ENCODE data around the gene RRP1B.
A peak's percentile ranks its signal among the peaks of the same experiment; 100 is the strongest.
"Not testable (repeated sequence)": the region's sequence is repeated elsewhere in the genome, so short reads cannot be mapped to it uniquely, and the experiment has no call there.

Gene RRP1B

DNA sequence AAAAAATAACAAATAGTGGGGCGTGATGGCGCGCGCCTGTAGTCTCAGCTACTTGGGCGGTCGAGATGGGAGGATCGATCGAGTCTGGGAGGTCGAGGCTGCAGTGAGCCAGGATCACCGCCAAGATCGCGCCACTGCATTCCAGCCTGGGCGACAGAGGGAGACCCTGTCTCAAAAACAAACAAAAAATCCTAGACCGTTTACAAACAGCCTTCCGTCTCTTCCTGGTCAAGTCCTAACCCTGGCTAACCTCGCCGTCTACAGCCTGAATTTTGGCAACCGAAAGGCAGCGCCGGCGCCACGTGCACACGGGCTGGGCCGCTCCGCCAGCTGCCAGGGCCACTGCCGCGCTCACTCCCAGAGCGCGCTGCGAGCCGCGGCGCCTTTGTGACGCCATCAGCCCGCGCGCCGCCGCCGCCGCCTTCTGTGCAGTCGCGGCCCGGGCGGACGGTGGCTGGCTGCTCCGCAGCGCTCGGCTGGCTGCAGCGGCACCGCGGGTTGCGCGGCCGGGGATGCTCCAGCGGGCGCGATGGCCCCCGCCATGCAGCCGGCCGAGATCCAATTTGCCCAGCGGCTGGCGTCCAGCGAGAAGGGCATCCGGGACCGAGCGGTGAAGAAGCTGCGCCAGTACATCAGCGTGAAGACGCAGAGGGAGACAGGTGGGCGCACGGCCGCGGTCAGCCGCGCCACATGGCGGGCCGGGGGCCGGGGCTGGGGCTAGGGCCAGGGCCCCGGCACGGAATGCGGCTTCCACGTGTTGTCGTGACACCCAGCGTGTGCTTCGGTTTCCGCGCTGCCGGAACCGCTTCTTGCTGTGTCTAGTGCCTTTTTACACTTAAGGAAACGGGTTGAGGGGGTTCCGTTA lies at the start of gene RRP1B, which contains the start of gene HSF2BP:
TSS of gene RRP1B (plus strand) at position 425 of the 865 bp plus-strand sequence. CDS start at position 530, 105 bp downstream.
TSS of gene HSF2BP (minus strand) at position 353 of the 865 bp plus-strand sequence. CDS start 1,392 bp downstream, outside the sequence.
- peak; percentile 62 to 72 for DNase-seq (ENCODE audit: low read depth in 1 of 2, low spot score in 1 of 2)

DNA sequence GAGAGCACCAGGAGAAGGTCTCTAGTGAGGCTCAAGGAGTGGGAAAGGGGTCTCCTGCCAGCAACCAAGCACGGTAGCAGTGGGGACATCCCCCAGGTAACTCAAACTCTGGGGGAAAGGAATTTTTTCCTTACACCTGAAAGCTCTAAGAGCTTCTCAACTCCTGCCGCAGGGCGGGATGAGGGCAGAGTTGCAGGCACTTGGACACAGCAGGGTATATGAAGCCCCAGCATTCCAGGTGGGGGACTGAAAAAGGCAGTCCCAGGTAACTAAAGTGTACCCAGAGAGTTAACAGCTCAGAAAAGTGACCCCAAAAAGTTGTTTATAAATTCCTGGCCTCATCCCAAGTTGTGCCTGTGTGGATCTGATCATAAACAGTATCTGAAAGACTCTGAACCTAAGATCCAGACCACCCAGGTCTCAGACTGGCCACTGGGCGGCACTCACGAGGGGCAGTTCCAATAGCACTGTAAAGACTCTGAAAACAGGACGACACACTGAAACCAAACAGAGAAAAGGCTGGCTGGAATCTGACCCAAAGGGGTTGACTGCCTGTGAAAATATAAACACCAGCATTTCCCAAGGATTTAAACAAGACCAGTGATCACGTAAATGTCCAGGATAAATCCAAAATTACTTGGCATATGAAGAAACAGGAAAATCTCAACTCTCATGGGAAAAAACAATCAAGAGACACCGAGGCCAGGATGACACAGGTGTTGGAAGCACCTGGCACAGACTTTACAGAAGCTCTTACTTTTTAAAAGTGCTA lies 47.6 kb upstream of the RRP1B start:
- DNase-seq (ENCODE audit: low read depth in 1 of 2, low spot score in 1 of 2), result no peak

- no peak for DNase-seq (ENCODE audit: low read depth in 1 of 2, low spot score in 1 of 2)
Observed at GRCh38 chr21:43613755-43614638, 45.4 kb upstream of the RRP1B start.

DNA sequence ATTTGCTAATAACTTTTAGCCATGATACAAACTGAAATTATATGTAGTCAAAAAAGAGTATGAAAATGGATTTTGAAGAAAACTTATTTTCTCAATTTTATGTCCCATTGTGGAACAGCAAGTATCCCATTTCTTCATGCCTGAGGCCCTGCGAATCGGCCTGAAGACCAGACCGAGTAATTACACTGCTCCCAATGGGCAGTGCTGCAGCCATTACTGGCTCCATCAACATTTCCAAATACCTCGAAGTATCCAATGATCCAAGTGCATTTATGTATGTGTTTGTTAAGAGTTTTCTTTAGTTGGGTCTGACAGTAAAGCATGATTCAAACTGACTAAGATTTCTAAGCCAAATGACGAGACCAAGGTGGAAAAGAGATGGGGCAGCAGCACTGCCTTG lies 44.5 kb upstream of the RRP1B start:
- no peak for DNase-seq (ENCODE audit: low read depth in 1 of 2, low spot score in 1 of 2)

DNA sequence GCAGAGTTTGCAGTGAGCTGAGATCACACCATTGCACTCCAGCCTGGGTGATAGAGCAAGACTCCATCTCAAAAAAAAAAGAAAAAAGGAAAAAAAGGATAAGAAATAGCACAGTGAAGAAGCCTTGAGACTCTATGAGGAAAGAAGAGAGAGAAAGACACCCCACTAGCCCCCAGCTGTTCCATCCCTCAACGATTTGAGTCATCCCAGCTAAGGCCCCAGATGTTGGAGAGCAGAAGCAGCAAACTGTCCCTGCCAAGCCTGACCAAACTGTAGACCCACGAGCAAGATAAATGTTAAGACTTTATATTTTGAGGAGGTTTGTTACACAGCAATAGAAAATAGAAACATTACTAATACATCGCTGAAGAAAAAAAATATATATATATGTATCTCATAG lies 42.5 kb upstream of the RRP1B start:
- DNase-seq (ENCODE audit: low read depth in 1 of 2, low spot score in 1 of 2), result not testable (repeated sequence)

DNA sequence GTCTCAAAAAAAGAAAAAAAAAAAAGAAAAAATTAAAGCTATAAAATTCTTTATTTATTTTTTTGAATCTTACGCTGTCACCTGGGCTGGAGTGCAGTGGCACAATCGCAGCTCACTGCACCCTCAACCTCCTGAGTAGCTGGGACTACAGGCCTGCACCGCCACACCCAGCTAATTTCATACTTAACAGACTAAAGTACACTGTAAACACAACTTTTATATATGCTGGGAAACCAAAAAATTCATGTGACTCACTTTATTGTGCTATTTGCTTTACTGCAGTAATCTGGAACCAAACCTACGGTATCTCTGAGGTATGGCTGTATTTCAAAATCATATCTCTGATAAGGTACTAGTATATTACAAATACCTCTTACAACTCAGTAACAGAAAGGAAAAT lies 40.4 kb upstream of the RRP1B start:
- no peak for DNase-seq (ENCODE audit: low read depth in 1 of 2, low spot score in 1 of 2)

GRCh38 chr21:43619344-43619743 lies 40.0 kb upstream of the RRP1B start:
- DNase-seq (ENCODE audit: low read depth in 1 of 2, low spot score in 1 of 2), result no peak

DNA sequence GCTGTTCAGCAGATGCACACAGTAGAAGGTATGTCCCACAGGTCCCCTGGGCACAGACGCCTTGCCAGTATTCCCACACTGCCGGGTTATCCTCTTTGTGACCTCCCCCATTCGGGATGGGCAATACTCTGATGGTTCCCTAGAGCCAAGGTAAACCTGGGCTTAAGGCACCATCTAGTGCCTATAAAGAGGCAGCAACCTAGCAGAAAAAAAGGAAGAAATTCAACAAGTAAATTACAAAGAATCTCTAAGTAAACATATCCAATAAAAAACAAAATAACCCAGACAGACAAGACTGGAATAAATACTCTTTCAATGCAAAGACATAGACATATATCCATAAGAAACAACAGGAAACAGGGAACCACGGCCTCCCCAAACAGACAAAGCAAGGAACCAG lies 39.5 kb upstream of the RRP1B start:
- no peak for DNase-seq (ENCODE audit: low read depth in 1 of 2, low spot score in 1 of 2)

DNA sequence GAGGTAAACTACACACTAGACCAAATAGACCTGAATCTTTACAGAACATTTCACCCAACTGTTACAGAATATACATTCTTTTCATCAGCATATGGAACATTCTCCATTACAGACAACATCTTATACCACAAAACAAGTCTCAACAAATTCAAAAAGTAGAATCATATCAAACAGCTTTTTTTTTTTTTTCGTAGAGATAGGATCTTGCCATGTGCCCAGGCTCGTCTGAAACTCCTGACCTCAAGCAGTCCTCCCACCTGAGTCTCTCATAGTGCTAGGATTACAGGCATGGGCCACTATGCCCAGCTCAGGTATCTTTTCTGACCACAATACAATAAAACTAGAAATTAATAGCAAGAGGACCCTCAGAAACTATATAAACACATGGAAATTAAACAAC lies 36.6 kb upstream of the RRP1B start:
- no peak for DNase-seq (ENCODE audit: low read depth in 1 of 2, low spot score in 1 of 2)

DNA sequence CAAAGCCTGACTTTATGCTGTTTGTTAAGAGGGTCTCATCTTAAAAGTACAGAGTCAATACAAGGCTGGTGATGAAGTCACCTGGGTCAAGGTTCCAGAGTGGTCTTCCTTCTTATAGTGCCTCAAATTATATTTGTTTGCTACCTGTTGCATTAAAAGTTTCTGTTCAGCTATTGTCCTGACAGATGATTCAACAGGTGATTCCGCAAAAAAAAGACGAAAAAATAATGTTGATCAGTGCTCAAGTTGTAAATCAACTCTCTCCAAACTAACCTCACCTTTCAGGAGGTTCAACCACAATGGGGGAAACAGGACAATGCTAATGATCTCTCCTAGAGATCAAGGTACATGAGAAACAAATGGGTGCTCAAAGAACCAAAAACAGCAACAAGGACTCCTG lies 35.8 kb upstream of the RRP1B start:
- no peak for DNase-seq (ENCODE audit: low read depth in 1 of 2, low spot score in 1 of 2)

DNA sequence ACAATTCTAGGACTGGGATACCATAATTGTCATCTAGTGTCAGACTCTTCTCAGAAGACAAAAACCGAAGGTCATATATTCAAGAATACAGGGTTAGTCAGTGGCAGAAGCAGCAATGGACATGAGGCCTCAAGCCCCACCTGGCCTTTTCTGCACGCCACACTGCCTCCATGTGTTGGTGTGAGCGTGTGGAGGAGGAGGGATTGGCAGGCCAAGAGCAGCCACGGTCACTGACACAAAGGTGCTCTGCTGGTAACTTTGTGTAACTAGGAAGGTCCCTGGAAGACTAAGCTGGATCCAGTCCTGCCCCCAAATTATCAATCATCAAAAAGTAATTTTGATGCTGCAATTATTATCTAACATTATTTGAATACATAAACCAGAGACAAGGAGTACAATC lies 35.0 kb upstream of the RRP1B start:
- no peak for DNase-seq (ENCODE audit: low read depth in 1 of 2, low spot score in 1 of 2)

- DNase-seq (ENCODE audit: low read depth in 1 of 2, low spot score in 1 of 2), result no peak
Observed at GRCh38 chr21:43626390-43626789, 33.0 kb upstream of the RRP1B start.

DNA sequence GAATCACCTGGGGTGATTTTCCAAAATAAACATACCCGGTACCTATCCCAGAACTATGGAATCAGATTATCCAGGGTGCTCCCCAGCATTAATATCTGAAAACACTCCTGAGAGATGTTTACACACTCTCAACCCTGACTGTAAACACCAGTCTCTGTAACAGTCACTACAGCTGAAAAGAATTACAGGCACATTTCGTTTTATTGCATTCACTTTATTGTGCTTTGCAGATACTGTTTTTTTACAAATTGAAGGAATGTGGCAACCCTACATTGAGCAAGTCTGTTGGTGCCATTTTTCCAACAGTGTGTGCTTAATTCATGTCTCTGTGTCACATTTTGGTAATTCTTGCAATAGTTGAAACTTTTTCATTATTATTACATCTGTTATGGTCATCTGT lies 31.8 kb upstream of the RRP1B start:
- DNase-seq (ENCODE audit: low read depth in 1 of 2, low spot score in 1 of 2), result no peak

DNA sequence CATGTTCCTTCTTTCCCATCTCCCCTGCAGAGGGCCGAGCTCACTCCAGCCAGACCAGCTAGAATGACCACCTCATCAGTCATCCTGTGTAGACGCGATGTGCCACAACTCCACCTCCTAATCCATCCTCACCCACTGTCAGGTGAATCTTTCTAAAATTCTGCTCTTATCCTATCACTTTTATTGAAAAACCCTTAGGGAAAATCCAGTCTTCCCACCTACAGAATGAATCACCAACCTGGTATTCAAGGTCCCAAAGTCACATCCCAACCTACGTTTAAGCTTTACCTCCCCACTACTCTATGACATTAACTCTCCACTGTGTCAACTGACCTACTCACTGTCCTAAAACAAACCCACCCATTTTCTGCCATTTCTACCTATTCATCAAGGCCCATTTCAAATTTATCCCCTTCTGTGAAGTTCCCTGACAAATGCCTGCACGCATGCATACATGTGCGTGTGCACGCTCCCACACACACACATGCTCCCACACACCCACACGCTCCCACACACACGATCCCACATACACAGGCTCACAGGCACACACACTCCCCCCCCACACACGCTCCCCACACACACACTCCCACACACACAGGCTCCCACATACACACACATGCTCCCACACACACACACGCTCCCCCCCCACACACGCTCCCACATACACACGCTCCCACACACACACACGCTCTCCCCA lies 27.8 kb upstream of the RRP1B start:
- no peak for DNase-seq (ENCODE audit: low read depth in 1 of 2, low spot score in 1 of 2)

DNA sequence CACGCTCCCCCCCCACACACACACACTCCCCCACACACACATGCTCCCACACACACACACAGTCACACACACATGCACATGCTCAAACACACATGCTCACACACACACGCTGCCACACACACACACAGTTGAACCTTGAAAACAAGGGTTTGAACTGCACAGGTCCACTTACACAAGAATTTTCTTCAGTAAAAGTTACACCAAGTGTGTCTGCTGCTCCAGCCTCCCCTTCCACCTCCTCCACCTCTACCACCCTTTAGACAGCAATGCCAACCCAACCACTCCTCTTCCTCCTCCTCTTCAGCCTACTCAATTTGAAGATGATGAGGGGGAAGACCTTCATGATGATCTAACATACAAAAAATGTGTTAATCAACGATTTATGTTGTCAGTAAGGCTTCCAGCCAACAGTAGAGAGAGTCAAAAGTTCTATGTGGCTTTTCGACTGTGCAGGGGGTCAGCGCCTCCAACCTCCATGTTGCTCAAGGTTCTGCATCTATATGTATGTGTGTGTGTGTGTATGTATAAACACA lies 26.9 kb upstream of the RRP1B start:
- no peak for DNase-seq (ENCODE audit: low read depth in 1 of 2, low spot score in 1 of 2)

- DNase-seq (ENCODE audit: low read depth in 1 of 2, low spot score in 1 of 2), result no peak
Observed at GRCh38 chr21:43634618-43635017, 24.7 kb upstream of the RRP1B start.

GRCh38 chr21:43635436-43635835 lies 23.9 kb upstream of the RRP1B start:
- DNase-seq (ENCODE audit: low read depth in 1 of 2, low spot score in 1 of 2), result no peak

- no peak for DNase-seq (ENCODE audit: low read depth in 1 of 2, low spot score in 1 of 2)
Observed at GRCh38 chr21:43637530-43638158, 21.7 kb upstream of the RRP1B start.

DNA sequence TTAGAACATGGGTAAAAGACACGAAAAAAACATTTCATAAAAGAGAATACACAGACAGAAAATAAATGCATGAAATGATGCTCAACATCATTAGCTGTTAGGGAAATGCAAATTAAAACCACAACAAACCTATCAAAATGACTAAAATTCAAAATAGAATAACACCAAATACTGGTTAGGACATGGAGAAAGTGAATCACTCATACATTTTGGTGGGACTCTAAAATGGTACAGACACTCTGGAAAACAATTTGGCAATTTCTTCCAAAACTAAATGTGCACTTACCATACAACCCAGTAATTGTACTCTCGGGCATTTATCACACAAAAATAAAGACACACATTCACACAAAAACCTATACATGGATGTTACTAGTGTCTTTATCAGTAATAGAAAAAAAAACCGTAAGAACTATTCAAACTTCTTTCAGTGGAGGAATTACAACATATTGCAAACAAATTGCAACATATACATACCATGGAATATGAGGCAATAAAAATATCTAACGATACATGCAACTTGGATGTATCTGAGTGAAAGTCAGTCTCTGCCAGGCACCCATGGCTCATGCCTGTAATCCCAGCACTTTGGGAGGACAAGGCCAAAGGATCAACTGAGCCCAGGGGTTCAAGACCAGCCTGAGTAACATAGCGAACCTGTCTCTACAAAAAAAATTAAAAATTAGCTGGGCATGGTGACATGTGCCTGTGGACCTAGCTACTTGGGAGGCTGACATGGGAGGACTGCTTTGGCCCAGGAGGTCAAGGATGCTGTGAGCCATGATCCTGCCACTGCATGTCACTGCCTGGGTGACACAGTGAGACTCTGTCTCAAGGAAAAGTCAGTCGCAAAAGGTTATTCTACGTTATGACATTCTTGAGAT lies 19.6 kb upstream of the RRP1B start:
- no peak for DNase-seq (ENCODE audit: low read depth in 1 of 2, low spot score in 1 of 2)

All from stimulated activated CD4-positive, alpha-beta T cell treated with anti-CD3 and anti-CD28 coated beads, Interleukin-15, amount 100 ng/mL, for 1 hour (primary cell).